ENCODE results near the gene MYH7.

MYH7 gene

GRCh38 chr14:23365036-23365731 lies 70.3 kb downstream of the MYH7 start, which contains the start of gene EFS:
Gene EFS (minus strand): TSS chr14:23365172. CDS start chr14:23365025, 147 bp downstream.
- Histone ChIP-seq H3K79me2 (ENCODE audit: control insufficient read depth, insufficient read depth, low read length, unreplicated experiment) (peaks cover 16% of the 10 kb centered on the region), H2AFZ (ENCODE audit: low read length, unreplicated experiment) (peak within 1 kb of the TSS; percentile 19), H3K27me3 (ENCODE audit: insufficient read depth, low read length) (peaks cover 12% of the 10 kb centered on the region), H3K36me3 (ENCODE audit: insufficient read depth, low read length) (no peaks in the 10 kb centered on the region), H3K27ac (ENCODE audit: low read depth, low read length) (peak within 1 kb of the TSS; percentile 54), H3K4me1 (ENCODE audit: control insufficient read depth, insufficient read depth, low read length, unreplicated experiment) (peaks cover 16% of the 10 kb centered on the region), H3K4me3 (ENCODE audit: low read depth, low read length) (peak within 1 kb of the TSS; percentile 75)

DNA sequence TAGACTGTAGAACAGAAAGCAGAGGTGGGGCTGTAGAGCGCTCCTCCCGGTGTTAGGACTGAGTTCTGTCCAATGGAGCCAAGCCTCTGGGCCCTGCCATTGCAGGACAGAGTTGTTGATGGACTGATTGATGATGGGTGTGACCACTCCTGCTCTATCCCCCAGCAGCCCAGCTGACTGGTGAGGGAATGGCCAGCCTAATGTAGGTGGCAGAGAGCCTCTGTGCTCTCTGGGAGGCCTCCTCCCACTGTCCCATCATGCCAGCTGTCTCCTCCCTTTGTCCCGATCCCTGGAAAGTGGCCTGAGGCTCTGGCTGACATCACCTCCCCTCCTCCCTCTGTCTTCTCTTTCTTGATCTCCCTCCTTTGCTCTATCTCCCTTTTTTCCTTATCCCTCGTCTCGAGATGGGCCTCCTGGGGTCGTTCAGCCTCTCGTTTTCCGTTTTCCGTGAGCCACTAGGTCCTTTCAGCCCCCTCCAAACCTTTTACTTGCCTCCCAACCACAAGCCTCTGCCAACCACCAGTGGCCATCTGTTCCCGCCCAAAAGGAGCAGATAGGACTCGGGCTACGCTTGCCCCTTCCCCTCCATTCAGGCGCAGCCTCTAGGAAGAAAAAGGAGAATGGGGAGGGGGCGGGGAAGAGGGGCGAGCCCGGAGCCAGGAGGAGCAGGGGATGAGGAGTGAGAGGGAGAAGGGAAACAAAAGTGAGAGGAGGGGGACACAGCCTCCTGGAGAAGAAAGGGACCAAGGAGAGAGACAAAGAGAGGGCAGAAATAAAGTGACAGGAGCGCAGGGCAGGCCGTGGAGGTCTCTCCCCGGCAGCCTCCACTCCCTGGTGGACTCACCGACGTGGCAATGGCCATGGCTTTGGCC lies 71.1 kb downstream of the MYH7 start:
- peak overlapping the region; percentile 54 for H3K27ac ChIP-seq (ENCODE audit: low read depth, low read length)
- peaks cover 16% of the 10 kb centered on the region for H3K4me1 ChIP-seq (ENCODE audit: control insufficient read depth, insufficient read depth, low read length, unreplicated experiment)
- peaks cover 9% of the 10 kb centered on the region for H3K27me3 ChIP-seq (ENCODE audit: insufficient read depth, low read length)
- H2AFZ ChIP-seq (ENCODE audit: low read length, unreplicated experiment) = peak overlapping the region; percentile 19
- H3K36me3 ChIP-seq (ENCODE audit: insufficient read depth, low read length) = no peaks in the 10 kb centered on the region
- H3K4me3 ChIP-seq (ENCODE audit: low read depth, low read length) = peak overlapping the region; percentile 75
- peaks cover 16% of the 10 kb centered on the region for H3K79me2 ChIP-seq (ENCODE audit: control insufficient read depth, insufficient read depth, low read length, unreplicated experiment)
